ENCODE measurements around the gene CDH4.

CDH4 gene

DNA sequence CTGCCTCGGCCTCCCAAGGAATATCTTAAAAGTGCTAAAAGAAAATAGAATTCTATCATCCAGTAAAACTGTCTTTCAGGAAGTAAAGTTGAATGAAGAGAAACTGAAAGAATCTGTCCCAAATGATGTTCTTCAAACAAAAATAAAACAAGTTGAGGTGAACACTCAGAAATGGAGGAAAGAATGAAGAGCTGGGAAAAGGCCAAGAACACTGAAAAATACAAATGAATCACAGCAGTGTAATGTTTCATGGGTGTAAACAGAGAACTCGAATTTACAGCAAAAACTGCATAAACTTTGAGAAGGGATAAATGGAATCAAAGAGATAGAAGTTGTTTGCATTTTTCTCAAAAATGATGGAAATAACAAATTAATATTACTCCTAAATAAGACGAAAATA is 496.3 kb downstream of the CDH4 start:
- ChIA-PET CTCF (no interaction called here), POLR2A (no interaction called here)
- Histone ChIP-seq H3K27ac (ENCODE audit: extremely low read depth, low read depth, low read length) (no peak overlapping the region), H3K9me3 (ENCODE audit: control insufficient read depth, insufficient read depth, low read depth, low read length) (no peaks in the 10 kb centered on the region; the same call in 1 of the 2 replicates), H3K4me3 (ENCODE audit: low read depth, low read length) (no peak overlapping the region), H3K36me3 (ENCODE audit: control insufficient read depth in 2 of 2, insufficient read depth in 1 of 2, low read length in 2 of 2) (no peaks in the 10 kb centered on the region), H3K4me1 (ENCODE audit: control insufficient read depth, insufficient read depth, low read length) (no peaks in the 10 kb centered on the region)
- TF ChIP-seq ZNF544 (tag by site-specific recombination; IDR thresholded peaks at IDR 0.05) (no peak), REPIN1 (tag by site-specific recombination; IDR thresholded peaks at IDR 0.05; ENCODE audit: low read depth) (no peak), YY2 (tag by site-specific recombination; IDR thresholded peaks at IDR 0.05) (no peak), ZNF571 (tag by site-specific recombination; IDR thresholded peaks at IDR 0.05) (no peak), SP3 (tag by site-specific recombination; IDR thresholded peaks at IDR 0.05) (no peak), RBAK (tag by site-specific recombination; IDR thresholded peaks at IDR 0.05) (no peak), ZNF626 (tag by site-specific recombination; IDR thresholded peaks at IDR 0.05) (no peak), ZBTB21 (tag by site-specific recombination; IDR thresholded peaks at IDR 0.05) (no peak), ZNF202 (tag by site-specific recombination; IDR thresholded peaks at IDR 0.05; ENCODE audit: borderline replicate concordance) (no peak), SP7 (tag by site-specific recombination; IDR thresholded peaks at IDR 0.05) (no peak), ZNF600 (tag by site-specific recombination; IDR thresholded peaks at IDR 0.05) (no peak), ZNF2 (tag by site-specific recombination; IDR thresholded peaks at IDR 0.05) (no peak), ZNF660 (tag by site-specific recombination; IDR thresholded peaks at IDR 0.05) (no peak)
- TF ChIP-seq, protein P1, sequence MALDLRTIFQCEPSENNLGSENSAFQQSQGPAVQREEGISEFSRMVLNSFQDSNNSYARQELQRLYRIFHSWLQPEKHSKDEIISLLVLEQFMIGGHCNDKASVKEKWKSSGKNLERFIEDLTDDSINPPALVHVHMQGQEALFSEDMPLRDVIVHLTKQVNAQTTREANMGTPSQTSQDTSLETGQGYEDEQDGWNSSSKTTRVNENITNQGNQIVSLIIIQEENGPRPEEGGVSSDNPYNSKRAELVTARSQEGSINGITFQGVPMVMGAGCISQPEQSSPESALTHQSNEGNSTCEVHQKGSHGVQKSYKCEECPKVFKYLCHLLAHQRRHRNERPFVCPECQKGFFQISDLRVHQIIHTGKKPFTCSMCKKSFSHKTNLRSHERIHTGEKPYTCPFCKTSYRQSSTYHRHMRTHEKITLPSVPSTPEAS (tag by site-specific recombination; IDR thresholded peaks at IDR 0.05), result no peak
- TF ChIP-seq, protein P2, sequence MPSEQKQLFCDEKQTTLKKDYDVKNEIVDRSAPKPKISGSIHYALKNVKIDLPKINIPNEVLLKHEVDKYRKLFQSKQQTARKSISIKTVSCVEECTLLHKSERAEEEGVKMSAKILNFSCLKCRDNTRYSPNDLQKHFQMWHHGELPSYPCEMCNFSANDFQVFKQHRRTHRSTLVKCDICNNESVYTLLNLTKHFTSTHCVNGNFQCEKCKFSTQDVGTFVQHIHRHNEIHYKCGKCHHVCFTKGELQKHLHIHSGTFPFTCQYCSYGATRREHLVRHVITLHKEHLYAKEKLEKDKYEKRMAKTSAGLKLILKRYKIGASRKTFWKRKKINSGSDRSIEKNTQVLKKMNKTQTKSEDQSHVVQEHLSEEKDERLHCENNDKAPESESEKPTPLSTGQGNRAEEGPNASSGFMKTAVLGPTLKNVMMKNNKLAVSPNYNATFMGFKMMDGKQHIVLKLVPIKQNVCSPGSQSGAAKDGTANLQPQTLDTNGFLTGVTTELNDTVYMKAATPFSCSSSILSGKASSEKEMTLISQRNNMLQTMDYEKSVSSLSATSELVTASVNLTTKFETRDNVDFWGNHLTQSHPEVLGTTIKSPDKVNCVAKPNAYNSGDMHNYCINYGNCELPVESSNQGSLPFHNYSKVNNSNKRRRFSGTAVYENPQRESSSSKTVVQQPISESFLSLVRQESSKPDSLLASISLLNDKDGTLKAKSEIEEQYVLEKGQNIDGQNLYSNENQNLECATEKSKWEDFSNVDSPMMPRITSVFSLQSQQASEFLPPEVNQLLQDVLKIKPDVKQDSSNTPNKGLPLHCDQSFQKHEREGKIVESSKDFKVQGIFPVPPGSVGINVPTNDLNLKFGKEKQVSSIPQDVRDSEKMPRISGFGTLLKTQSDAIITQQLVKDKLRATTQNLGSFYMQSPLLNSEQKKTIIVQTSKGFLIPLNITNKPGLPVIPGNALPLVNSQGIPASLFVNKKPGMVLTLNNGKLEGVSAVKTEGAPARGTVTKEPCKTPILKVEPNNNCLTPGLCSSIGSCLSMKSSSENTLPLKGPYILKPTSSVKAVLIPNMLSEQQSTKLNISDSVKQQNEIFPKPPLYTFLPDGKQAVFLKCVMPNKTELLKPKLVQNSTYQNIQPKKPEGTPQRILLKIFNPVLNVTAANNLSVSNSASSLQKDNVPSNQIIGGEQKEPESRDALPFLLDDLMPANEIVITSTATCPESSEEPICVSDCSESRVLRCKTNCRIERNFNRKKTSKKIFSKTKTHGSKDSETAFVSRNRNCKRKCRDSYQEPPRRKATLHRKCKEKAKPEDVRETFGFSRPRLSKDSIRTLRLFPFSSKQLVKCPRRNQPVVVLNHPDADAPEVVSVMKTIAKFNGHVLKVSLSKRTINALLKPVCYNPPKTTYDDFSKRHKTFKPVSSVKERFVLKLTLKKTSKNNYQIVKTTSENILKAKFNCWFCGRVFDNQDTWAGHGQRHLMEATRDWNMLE (tag by site-specific recombination; conservative IDR thresholded peaks at IDR 0.05; ENCODE audit: low read depth), result no peak
- TF ChIP-seq, protein P3, sequence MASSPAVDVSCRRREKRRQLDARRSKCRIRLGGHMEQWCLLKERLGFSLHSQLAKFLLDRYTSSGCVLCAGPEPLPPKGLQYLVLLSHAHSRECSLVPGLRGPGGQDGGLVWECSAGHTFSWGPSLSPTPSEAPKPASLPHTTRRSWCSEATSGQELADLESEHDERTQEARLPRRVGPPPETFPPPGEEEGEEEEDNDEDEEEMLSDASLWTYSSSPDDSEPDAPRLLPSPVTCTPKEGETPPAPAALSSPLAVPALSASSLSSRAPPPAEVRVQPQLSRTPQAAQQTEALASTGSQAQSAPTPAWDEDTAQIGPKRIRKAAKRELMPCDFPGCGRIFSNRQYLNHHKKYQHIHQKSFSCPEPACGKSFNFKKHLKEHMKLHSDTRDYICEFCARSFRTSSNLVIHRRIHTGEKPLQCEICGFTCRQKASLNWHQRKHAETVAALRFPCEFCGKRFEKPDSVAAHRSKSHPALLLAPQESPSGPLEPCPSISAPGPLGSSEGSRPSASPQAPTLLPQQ (tag by site-specific recombination; IDR thresholded peaks at IDR 0.05), result no peak
- TF ChIP-seq, protein P4, sequence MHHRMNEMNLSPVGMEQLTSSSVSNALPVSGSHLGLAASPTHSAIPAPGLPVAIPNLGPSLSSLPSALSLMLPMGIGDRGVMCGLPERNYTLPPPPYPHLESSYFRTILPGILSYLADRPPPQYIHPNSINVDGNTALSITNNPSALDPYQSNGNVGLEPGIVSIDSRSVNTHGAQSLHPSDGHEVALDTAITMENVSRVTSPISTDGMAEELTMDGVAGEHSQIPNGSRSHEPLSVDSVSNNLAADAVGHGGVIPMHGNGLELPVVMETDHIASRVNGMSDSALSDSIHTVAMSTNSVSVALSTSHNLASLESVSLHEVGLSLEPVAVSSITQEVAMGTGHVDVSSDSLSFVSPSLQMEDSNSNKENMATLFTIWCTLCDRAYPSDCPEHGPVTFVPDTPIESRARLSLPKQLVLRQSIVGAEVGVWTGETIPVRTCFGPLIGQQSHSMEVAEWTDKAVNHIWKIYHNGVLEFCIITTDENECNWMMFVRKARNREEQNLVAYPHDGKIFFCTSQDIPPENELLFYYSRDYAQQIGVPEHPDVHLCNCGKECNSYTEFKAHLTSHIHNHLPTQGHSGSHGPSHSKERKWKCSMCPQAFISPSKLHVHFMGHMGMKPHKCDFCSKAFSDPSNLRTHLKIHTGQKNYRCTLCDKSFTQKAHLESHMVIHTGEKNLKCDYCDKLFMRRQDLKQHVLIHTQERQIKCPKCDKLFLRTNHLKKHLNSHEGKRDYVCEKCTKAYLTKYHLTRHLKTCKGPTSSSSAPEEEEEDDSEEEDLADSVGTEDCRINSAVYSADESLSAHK (tag by site-specific recombination; IDR thresholded peaks at IDR 0.05), result no peak
